Lower leg skin (tissue), 3 donors: ENCODE results near the gene SMIM12.

Source experiments
- POLR2A ChIP-seq, 2 donors: fragments of 450-650 bp; IDR thresholded peaks; one replicate each; pipeline ENCODE4 v1.6.1; 2016 to 2017; ENCODE audit warnings: antibody characterized with exemption in 2 of 2, mild to moderate bottlenecking in 1 of 2, moderate library complexity in 1 of 2
- TF ChIP-seq, protein P1 (sequence below), 3 donors: fragments of 450-650 bp; IDR thresholded peaks; one replicate each; pipeline ENCODE4 v1.5.1; 2016; ENCODE audit warnings: antibody characterized with exemption in 3 of 3, mild to moderate bottlenecking in 3 of 3, moderate library complexity in 2 of 3

DNA sequence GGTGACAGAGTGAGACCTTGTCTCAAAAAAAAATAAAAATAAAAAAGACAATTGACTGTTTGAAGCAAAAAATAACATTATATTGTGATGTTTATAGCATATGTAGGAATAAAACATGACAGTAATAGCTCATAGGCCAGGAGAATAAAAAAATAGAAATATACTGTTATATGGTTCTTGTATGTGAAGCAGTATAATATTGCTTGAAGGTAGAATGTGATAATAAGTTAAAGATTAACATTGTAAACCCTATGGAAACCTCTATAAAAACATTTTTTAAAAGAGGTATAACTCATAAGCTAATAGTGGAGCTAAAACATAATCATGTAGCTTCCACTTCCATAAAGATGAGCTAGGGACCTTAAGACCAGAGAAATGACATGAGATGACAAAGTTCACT is 43.2 kb downstream of the SMIM12 start:
- TF ChIP-seq POLR2A (IDR thresholded peaks at IDR 0.05), result no peak
- TF ChIP-seq, protein P1, sequence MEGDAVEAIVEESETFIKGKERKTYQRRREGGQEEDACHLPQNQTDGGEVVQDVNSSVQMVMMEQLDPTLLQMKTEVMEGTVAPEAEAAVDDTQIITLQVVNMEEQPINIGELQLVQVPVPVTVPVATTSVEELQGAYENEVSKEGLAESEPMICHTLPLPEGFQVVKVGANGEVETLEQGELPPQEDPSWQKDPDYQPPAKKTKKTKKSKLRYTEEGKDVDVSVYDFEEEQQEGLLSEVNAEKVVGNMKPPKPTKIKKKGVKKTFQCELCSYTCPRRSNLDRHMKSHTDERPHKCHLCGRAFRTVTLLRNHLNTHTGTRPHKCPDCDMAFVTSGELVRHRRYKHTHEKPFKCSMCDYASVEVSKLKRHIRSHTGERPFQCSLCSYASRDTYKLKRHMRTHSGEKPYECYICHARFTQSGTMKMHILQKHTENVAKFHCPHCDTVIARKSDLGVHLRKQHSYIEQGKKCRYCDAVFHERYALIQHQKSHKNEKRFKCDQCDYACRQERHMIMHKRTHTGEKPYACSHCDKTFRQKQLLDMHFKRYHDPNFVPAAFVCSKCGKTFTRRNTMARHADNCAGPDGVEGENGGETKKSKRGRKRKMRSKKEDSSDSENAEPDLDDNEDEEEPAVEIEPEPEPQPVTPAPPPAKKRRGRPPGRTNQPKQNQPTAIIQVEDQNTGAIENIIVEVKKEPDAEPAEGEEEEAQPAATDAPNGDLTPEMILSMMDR (IDR thresholded peaks at IDR 0.05), result no peak
